ENCODE measurements around the gene SYTL1. TPM values are rescaled to one million over a fixed set of nuclear protein-coding genes. Genes with fewer than 3 reads are reported as not detected.
A peak's percentile ranks its signal among the peaks of the same experiment; 100 is the strongest.

SYTL1 gene
- total RNA-seq, 1 experiment from 2014 or later, result 75.9 TPM

DNA sequence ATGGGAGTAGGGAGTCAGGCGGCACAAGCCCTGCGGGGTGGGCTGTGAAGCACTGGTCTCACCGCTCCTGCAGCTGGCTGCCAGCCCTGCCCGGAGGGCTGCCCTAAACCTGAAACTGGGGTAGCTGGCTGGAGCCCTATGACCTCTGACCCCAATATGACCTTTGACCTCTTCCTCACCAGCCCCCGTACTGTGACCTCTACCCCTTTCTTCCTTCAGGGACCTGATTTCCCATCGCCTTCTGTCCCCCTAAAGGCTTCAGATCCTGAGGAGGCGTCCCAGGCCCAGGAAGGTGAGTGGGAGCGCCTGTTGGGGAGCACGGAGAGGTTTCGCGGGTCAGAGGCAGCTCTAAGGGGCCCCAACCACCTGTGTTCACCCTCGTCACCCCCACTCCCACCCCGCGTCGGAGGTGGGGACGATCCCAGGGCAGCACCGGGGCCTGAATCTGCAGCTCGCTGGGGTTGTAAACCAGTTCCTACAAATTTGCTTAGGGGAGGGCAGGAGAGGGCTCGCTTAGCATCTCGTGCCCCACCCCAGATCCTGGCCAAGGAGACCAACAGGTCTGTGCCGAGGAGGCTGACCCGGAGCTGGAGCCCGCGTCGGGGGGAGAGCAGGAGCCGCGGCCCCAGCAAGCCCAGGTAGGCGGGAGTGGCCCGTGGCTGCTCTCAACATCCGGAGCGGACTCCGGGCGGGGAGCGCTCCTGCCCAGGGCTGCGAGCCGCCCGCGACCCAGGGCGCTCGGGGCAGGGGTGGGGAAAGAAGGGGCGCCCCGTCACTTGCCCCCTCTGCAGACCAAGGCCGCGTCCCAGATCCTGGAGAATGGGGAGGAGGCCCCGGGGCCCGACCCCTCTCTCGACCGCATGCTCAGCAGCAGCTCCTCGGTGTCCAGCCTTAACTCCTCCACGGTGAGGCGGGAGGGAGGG, 7.3 kb downstream of the SYTL1 start:
- ChIA-PET POLR2A (interaction anchor here (1.0 to 1.3 kb wide), 2 partner anchors 8 to 17 kb away, joined by 5 to 11 read pairs; partner anchors contain the start of gene MAP3K6), CTCF (interaction anchor here (1.1 to 1.5 kb wide), 3 partner anchors 8 to 17 kb away, joined by 3 to 7 read pairs (median 4); partner anchors contain the start of gene MAP3K6), RAD21 (ENCODE audit: low non-redundant PET in 1 of 2, low total read pairs in 2 of 2, uncharacterized antibody in 2 of 2, unreplicated experiment in 2 of 2) (no interaction called here)
- BruUV-seq (replicated peaks), result no TSS peak
- TF ChIP-seq POLR2AphosphoS5 (IDR thresholded peaks at IDR 0.05; ENCODE audit: low read depth, low read length), result peak; percentile 40; the same call in 1 of the 2 replicates
- TF ChIP-seq ZFX (IDR thresholded peaks at IDR 0.05), result peak; percentile 28; the same call in 1 of the 2 replicates
- no peak for TF ChIP-seq RAD21 (IDR thresholded peaks at IDR 0.05; ENCODE audit: low read depth)
- no peak for TF ChIP-seq EGR1 (IDR thresholded peaks at IDR 0.05; ENCODE audit: low read depth)
- TF ChIP-seq SIN3A (IDR thresholded peaks at IDR 0.05; ENCODE audit: low read depth), result no peak
- no peak for TF ChIP-seq EZH2 (IDR thresholded peaks at IDR 0.05)
- peak; percentile 62 for DNase-seq (ENCODE audit: low read depth, low spot score)
- no peaks in the 10 kb centered on the region for H3K9me2 ChIP-seq (ENCODE audit: insufficient read depth)
- no peaks in the 10 kb centered on the region for H3K27me3 ChIP-seq (ENCODE audit: insufficient read depth, low read length)
- H4K20me1 ChIP-seq (ENCODE audit: insufficient read depth), result no peaks in the 10 kb centered on the region
- H2AFZ ChIP-seq (ENCODE audit: low read depth, low read length, poor library complexity, severe bottlenecking), result no peak overlapping the region
- intact Hi-C loops (cut with micrococcal nuclease), result loop anchor here (1.0 kb wide), 1 partner anchor 8 kb away; no protein-coding TSS in a partner anchor
- peak overlapping the region; percentile 96 for H3K4me2 ChIP-seq (ENCODE audit: low read length)
- H3K4me3 ChIP-seq (replicated peaks in 1 of 2; ENCODE audit: low read depth in 1 of 2, low read length in 2 of 2), result peak overlapping the region; percentile 29 to 56
- H3K79me2 ChIP-seq (ENCODE audit: insufficient read depth, low read length), result 0 out of 2 replicates have a peak, but pooled peaks cover 3% of the 10 kb centered on the region
- H3K27ac ChIP-seq (ENCODE audit: low read depth, low read length), result peak overlapping the region; percentile 77
- H3K36me3 ChIP-seq (ENCODE audit: control insufficient read depth in 1 of 2, insufficient read depth in 2 of 2, low read length in 2 of 2), result no peaks in the 10 kb centered on the region
- H3K9ac ChIP-seq (ENCODE audit: low read length), result peak overlapping the region; percentile 67
- ATAC-seq, result peak; percentile 86
- H3K9me3 ChIP-seq (ENCODE audit: control insufficient read depth in 1 of 2, insufficient read depth in 1 of 2, low read depth in 1 of 2, low read length in 2 of 2), result no peaks in the 10 kb centered on the region
- H3K4me1 ChIP-seq (ENCODE audit: control insufficient read depth in 1 of 2, insufficient read depth in 2 of 2, low read length in 2 of 2), result peaks cover 26 to 41% of the 10 kb centered on the region in 2 experiments
